ENCODE results near the gene NDUFA6.

DNA sequence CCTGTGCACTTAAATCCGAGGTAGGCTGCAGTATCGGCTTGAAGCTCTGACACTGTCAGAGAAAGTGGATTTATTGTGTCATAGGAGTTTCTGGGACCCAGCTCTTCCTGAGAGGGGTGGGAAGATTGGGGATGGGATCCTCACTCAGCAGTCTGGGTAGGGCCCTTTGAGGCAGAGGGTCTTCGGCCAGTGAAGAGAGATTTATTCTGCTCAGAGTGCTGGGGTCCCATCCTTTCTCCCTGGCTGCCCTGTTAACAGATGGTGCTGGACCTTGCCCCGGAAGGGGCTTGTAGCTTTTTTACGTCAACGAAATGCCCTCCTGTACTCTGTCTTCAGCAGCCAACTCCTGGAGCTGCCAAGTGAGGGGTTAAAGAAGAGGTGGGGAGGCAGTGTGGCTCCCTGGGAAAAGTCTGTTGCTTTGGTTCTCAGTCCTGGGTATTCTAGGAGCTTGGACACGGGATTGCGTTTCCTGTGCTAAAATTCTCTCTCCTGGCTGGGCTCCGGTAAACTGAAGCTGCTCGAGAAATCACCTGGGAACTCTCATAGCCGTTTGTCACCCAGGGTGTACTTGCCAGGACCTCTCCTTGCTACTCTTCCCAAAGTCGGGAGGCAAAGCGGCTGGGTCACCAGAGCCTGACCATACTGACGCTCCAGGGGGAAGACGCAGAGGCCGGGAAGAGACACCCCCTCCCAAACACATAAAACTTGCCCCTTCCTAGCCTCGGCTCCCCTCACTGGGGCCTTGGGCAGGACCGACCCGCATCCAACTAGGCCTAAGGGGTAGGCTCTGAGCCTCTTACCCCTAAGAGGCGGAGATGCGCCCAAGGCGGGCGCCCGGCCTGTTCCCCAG lies 11.9 kb downstream of the NDUFA6 start:
- TF ChIP-seq POLR2A (IDR thresholded peaks at IDR 0.05; ENCODE audit: low read depth, low read length) (no peak), TAF1 (IDR thresholded peaks at IDR 0.05; ENCODE audit: borderline replicate concordance, low read depth, low read length) (no peak), POLR2AphosphoS5 (IDR thresholded peaks at IDR 0.05; ENCODE audit: low read depth, low read length) (no peak)
